Measurements from ENCODE around the gene NUDT6.

The NUDT6 gene

GRCh38 chr4:122906859-122907305 is 15.5 kb downstream of the NUDT6 start:
- Histone ChIP-seq H2AK5ac (ENCODE audit: low read length, severe bottlenecking) (no peak overlapping the region), H3K14ac (ENCODE audit: low read length in 2 of 2) (no peak overlapping the region), H2AFZ (ENCODE audit: low read depth, low read length) (no peak overlapping the region), H3K4me2 (ENCODE audit: low read length, poor library complexity, severe bottlenecking) (no peak overlapping the region), H3K4ac (ENCODE audit: low read depth in 1 of 2, low read length in 2 of 2) (no peak overlapping the region), H3K27ac (ENCODE audit: low read length, poor library complexity, severe bottlenecking) (no peak overlapping the region), H3K36me3 (ENCODE audit: control insufficient read depth in 1 of 2, insufficient read depth in 2 of 2, low read depth in 1 of 2, low read length in 2 of 2) (peaks cover 2 to 8% of the 10 kb centered on the region in 2 experiments), H3K23ac (ENCODE audit: low read length in 2 of 2) (no peak overlapping the region), H3K4me1 (ENCODE audit: control insufficient read depth, insufficient read depth, low read depth, low read length) (no peaks in the 10 kb centered on the region), H2BK12ac (ENCODE audit: low read length in 2 of 2) (no peak overlapping the region), H2BK120ac (ENCODE audit: low read depth, low read length) (no peak overlapping the region), H3K4me3 (ENCODE audit: insufficient read depth in 1 of 2, low read depth in 1 of 2, low read length in 2 of 2) (no peak overlapping the region), H4K8ac (ENCODE audit: low read length) (no peak overlapping the region), H3K18ac (ENCODE audit: low read depth in 1 of 2, low read length in 2 of 2) (no peak overlapping the region), H2BK15ac (ENCODE audit: low read depth, poor library complexity, severe bottlenecking) (no peak overlapping the region), H3K9me3 (ENCODE audit: control insufficient read depth, low read length) (no peaks in the 10 kb centered on the region), H4K91ac (ENCODE audit: low read length) (no peak overlapping the region), H2BK5ac (ENCODE audit: low read depth, low read length, poor library complexity, severe bottlenecking) (no peak overlapping the region), H3K79me1 (replicated peaks; ENCODE audit: low read length, poor library complexity, severe bottlenecking) (peaks cover 1% of the 10 kb centered on the region), H3K27me3 (ENCODE audit: control insufficient read depth in 1 of 2, insufficient read depth in 1 of 2, low read length in 2 of 2) (no peaks in the 10 kb centered on the region), H3K9ac (ENCODE audit: low read length) (no peak overlapping the region)
- WGBS, result over 99% methylated on average over 7 of the region's 7 CpGs
- DNase-seq, result no peak

- DNase-seq, result no peak
- H4K91ac ChIP-seq (ENCODE audit: low read length), result no peak overlapping the region
- peak overlapping the region in 1 of 2 experiments; percentile 55 for H2BK12ac ChIP-seq (ENCODE audit: low read length in 2 of 2)
- no peak overlapping the region for H3K4me2 ChIP-seq (ENCODE audit: low read length, poor library complexity, severe bottlenecking)
- H3K9me3 ChIP-seq (ENCODE audit: control insufficient read depth, low read length), result no peaks in the 10 kb centered on the region
- no peaks in the 10 kb centered on the region for H3K27me3 ChIP-seq (ENCODE audit: control insufficient read depth in 1 of 2, insufficient read depth in 1 of 2, low read length in 2 of 2)
- no peak overlapping the region for H2BK5ac ChIP-seq (ENCODE audit: low read depth, low read length, poor library complexity, severe bottlenecking)
- no peak overlapping the region for H2BK120ac ChIP-seq (ENCODE audit: low read depth, low read length)
- H3K18ac ChIP-seq (ENCODE audit: low read depth in 1 of 2, low read length in 2 of 2), result peak overlapping the region in 1 of 2 experiments; percentile 49
- no peak overlapping the region for H3K14ac ChIP-seq (ENCODE audit: low read length in 2 of 2)
- H3K27ac ChIP-seq (ENCODE audit: low read length, poor library complexity, severe bottlenecking), result no peak overlapping the region
- peaks cover 0 to 5% of the 10 kb centered on the region in 2 experiments for H3K36me3 ChIP-seq (ENCODE audit: control insufficient read depth in 1 of 2, insufficient read depth in 2 of 2, low read depth in 1 of 2, low read length in 2 of 2)
- H3K4me3 ChIP-seq (ENCODE audit: insufficient read depth in 1 of 2, low read depth in 1 of 2, low read length in 2 of 2), result no peak overlapping the region
- no peak overlapping the region for H2AFZ ChIP-seq (ENCODE audit: low read depth, low read length)
- no peak overlapping the region for H2BK15ac ChIP-seq (ENCODE audit: low read depth, poor library complexity, severe bottlenecking)
- H4K8ac ChIP-seq (ENCODE audit: low read length), result no peak overlapping the region
- H3K79me1 ChIP-seq (replicated peaks; ENCODE audit: low read length, poor library complexity, severe bottlenecking), result peaks cover 3% of the 10 kb centered on the region
- H3K4me1 ChIP-seq (ENCODE audit: control insufficient read depth, insufficient read depth, low read depth, low read length), result peaks cover 3% of the 10 kb centered on the region
- H3K9ac ChIP-seq (ENCODE audit: low read length), result no peak overlapping the region
- no peak overlapping the region for H2AK5ac ChIP-seq (ENCODE audit: low read length, severe bottlenecking)
- no peak overlapping the region for H3K4ac ChIP-seq (ENCODE audit: low read depth in 1 of 2, low read length in 2 of 2)
- H3K23ac ChIP-seq (ENCODE audit: low read length in 2 of 2), result no peak overlapping the region
Measured at GRCh38 chr4:122903766-122904288, 18.6 kb downstream of the NUDT6 start.

GRCh38 chr4:122901247-122902010 is 21.0 kb downstream of the NUDT6 start:
- Histone ChIP-seq H3K27ac (ENCODE audit: low read length, poor library complexity, severe bottlenecking) (no peak overlapping the region), H3K23ac (ENCODE audit: low read length in 2 of 2) (no peak overlapping the region), H4K8ac (ENCODE audit: low read length) (no peak overlapping the region), H3K36me3 (ENCODE audit: control insufficient read depth in 1 of 2, insufficient read depth in 2 of 2, low read depth in 1 of 2, low read length in 2 of 2) (peaks cover 5 to 8% of the 10 kb centered on the region in 2 experiments), H2BK15ac (ENCODE audit: low read depth, poor library complexity, severe bottlenecking) (no peak overlapping the region), H3K4ac (ENCODE audit: low read depth in 1 of 2, low read length in 2 of 2) (no peak overlapping the region), H2BK120ac (ENCODE audit: low read depth, low read length) (no peak overlapping the region), H2BK12ac (ENCODE audit: low read length in 2 of 2) (no peak overlapping the region), H3K79me1 (replicated peaks; ENCODE audit: low read length, poor library complexity, severe bottlenecking) (peaks cover 3% of the 10 kb centered on the region), H3K4me1 (ENCODE audit: control insufficient read depth, insufficient read depth, low read depth, low read length) (peaks cover 5% of the 10 kb centered on the region), H3K27me3 (ENCODE audit: control insufficient read depth in 1 of 2, insufficient read depth in 1 of 2, low read length in 2 of 2) (no peaks in the 10 kb centered on the region), H3K4me2 (ENCODE audit: low read length, poor library complexity, severe bottlenecking) (no peak overlapping the region), H2BK5ac (ENCODE audit: low read depth, low read length, poor library complexity, severe bottlenecking) (no peak overlapping the region), H3K9me3 (ENCODE audit: control insufficient read depth, low read length) (no peaks in the 10 kb centered on the region), H3K14ac (ENCODE audit: low read length in 2 of 2) (no peak overlapping the region), H4K91ac (ENCODE audit: low read length) (no peak overlapping the region), H3K18ac (ENCODE audit: low read depth in 1 of 2, low read length in 2 of 2) (no peak overlapping the region), H3K4me3 (ENCODE audit: insufficient read depth in 1 of 2, low read depth in 1 of 2, low read length in 2 of 2) (no peak overlapping the region), H3K9ac (ENCODE audit: low read length) (no peak overlapping the region), H2AFZ (ENCODE audit: low read depth, low read length) (no peak overlapping the region), H2AK5ac (ENCODE audit: low read length, severe bottlenecking) (no peak overlapping the region)
- 63% methylated on average over 1 of the region's 2 CpGs for WGBS
- no peak for DNase-seq

- Histone ChIP-seq H3K14ac (ENCODE audit: low read length in 2 of 2) (no peak overlapping the region), H2BK12ac (ENCODE audit: low read length in 2 of 2) (no peak overlapping the region), H4K91ac (ENCODE audit: low read length) (no peak overlapping the region), H2AK5ac (ENCODE audit: low read length, severe bottlenecking) (no peak overlapping the region), H3K4me2 (ENCODE audit: low read length, poor library complexity, severe bottlenecking) (no peak overlapping the region), H3K23ac (ENCODE audit: low read length in 2 of 2) (no peak overlapping the region), H3K27ac (ENCODE audit: low read length, poor library complexity, severe bottlenecking) (no peak overlapping the region), H3K4ac (ENCODE audit: low read depth in 1 of 2, low read length in 2 of 2) (no peak overlapping the region), H3K79me1 (replicated peaks; ENCODE audit: low read length, poor library complexity, severe bottlenecking) (peaks cover 3% of the 10 kb centered on the region), H3K4me3 (ENCODE audit: insufficient read depth in 1 of 2, low read depth in 1 of 2, low read length in 2 of 2) (no peak overlapping the region), H3K36me3 (ENCODE audit: control insufficient read depth in 1 of 2, insufficient read depth in 2 of 2, low read depth in 1 of 2, low read length in 2 of 2) (peaks cover 5 to 14% of the 10 kb centered on the region in 2 experiments), H3K9me3 (ENCODE audit: control insufficient read depth, low read length) (no peaks in the 10 kb centered on the region), H2BK120ac (ENCODE audit: low read depth, low read length) (no peak overlapping the region), H3K18ac (ENCODE audit: low read depth in 1 of 2, low read length in 2 of 2) (no peak overlapping the region), H2BK15ac (ENCODE audit: low read depth, poor library complexity, severe bottlenecking) (no peak overlapping the region), H2BK5ac (ENCODE audit: low read depth, low read length, poor library complexity, severe bottlenecking) (no peak overlapping the region), H3K27me3 (ENCODE audit: control insufficient read depth in 1 of 2, insufficient read depth in 1 of 2, low read length in 2 of 2) (no peaks in the 10 kb centered on the region), H3K9ac (ENCODE audit: low read length) (no peak overlapping the region), H4K8ac (ENCODE audit: low read length) (no peak overlapping the region), H2AFZ (ENCODE audit: low read depth, low read length) (no peak overlapping the region), H3K4me1 (ENCODE audit: control insufficient read depth, insufficient read depth, low read depth, low read length) (peaks cover 5% of the 10 kb centered on the region)
- 84% methylated on average over 3 of the region's 3 CpGs for WGBS
- no peak for DNase-seq
Measured at GRCh38 chr4:122900314-122900713, 22.1 kb downstream of the NUDT6 start.
